Heart right ventricle (tissue), 16 donors: ENCODE data around the gene VKORC1L1. TPM values are rescaled to one million over a fixed set of nuclear protein-coding genes. Genes with fewer than 3 reads are reported as not detected.

ENCODE experiments used
- ATAC-seq, 8 donors: fragments of 200-7000 bp; cut with Tn5 transposase; one replicate each; pipeline ENCODE4 v1.9.1; 2020; ENCODE audit warnings: mild to moderate bottlenecking in 8 of 8, moderate library complexity in 8 of 8, moderate number of reproducible peaks in 1 of 8
- DNase-seq, 2 donors: peaks; one replicate each; pipeline ENCODE4 v3.0.0-alpha.2; 2020
- H3K27ac ChIP-seq, 10 donors: fragments of 200-600 bp; sonication (generic) in 2 of 10; one replicate each; pipeline versions ENCODE4 v1.5.0 to v1.8.0; 2020 to 2022; ENCODE audit warnings: mild to moderate bottlenecking in 3 of 10
- H3K27me3 ChIP-seq, 7 donors: fragments of 200-600 bp; one replicate each; pipeline ENCODE4 v1.8.0; 2021 to 2022; ENCODE audit warnings: mild to moderate bottlenecking in 2 of 7
- H3K36me3 ChIP-seq, 9 donors: fragments of 200-600 bp; sonication (generic) in 1 of 9; one replicate each; pipeline versions ENCODE4 v1.5.0 to v1.8.0; 2020 to 2022; ENCODE audit warnings: mild to moderate bottlenecking in 2 of 9
- H3K4me1 ChIP-seq, 9 donors: fragments of 200-600 bp; sonication (generic) in 1 of 9; one replicate each; pipeline versions ENCODE4 v1.5.0 to v1.8.0; 2020 to 2022; ENCODE audit warnings: mild to moderate bottlenecking in 4 of 9
- H3K4me3 ChIP-seq, 10 donors: fragments of 200-600 bp; sonication (generic) in 2 of 10; one replicate each; pipeline versions ENCODE4 v1.5.0 to v1.8.0; 2020 to 2022; ENCODE audit warnings: mild to moderate bottlenecking in 7 of 10, moderate library complexity in 2 of 10
- H3K9me3 ChIP-seq, 11 donors: fragments of 200-600 bp in 10 of 11; sonication (generic) in 2 of 11; one replicate each; pipeline versions ENCODE4 v1.5.0 to v1.8.0; 2013 to 2022; ENCODE audit warnings: mild to moderate bottlenecking in 2 of 11, control low read depth in 1 of 11, moderate library complexity in 1 of 11
- CTCF ChIP-seq, 9 donors: fragments of 200-600 bp; sonication (generic) in 2 of 9; IDR thresholded peaks; one replicate each; pipeline versions ENCODE4 v1.5.0 to v1.8.0; 2021 to 2022; ENCODE audit warnings: antibody characterized with exemption in 9 of 9, mild to moderate bottlenecking in 5 of 9, moderate library complexity in 1 of 9
- WGBS, 2 donors: extraction: QIAGEN DNeasy Blood & Tissue Kit; methylation state at CpG; one replicate each; pipeline ENCODE4 v1.1.7; 2013; ENCODE audit warnings: inconsistent platforms in 1 of 2; 5-methylcytosine and 5-hydroxymethylcytosine counted together
- intact Hi-C, 10 donors: fragments of 100-400 bp; cut with DNase I; formaldehyde crosslinking; loops; one replicate each; pipeline versions ENCODE4 v1.11.1 to v1.14.2; 2022
- polyA plus RNA-seq, 2 donors: library from polyadenylated mRNA; stranded (reverse); fragments of 200-250 nt; gene quantifications; one replicate each; pipeline ENCODE4 v1.2.3, GENCODE V29; 2013
- total RNA-seq, 10 donors: library from RNA; stranded (reverse); fragmentation: NEBNext Ultra II Directional in 3 of 10; extraction: Animal tissue kit (Norgen Biotek cat#: 25700) in 3 of 10; gene quantifications; one replicate each; pipeline versions ENCODE4 v1.2.1 to v1.2.4, GENCODE V29; 2021 to 2023
- donor health status: Arrhythmogenic right ventricular cardiomyopathy.
- donor health status: ischemic (EF 13 %, LVEDD 7.1; RV severe dilation, severe dysfunction).
- donor health status: healthy with polysubstance abuse.
- donor health status: DM: no; HTN: yes; CAD: no.
- donor health status: DM: no; HTN: no; CAD: no.
- donor health status: ischemic (EF 25% LVEDD 6.9; RV normal size, moderate dysfunction).
- donor health status: ischemic (EF 25% LVEDD 5.7; RV mildly dilated, moderate dysfunction).
- donor health status: healthy.
- donor health status: DM: yes; HTN: yes; CAD: no.
- donor health status: Ischemic cardiomyopathy.
- donor health status: ischemic (EF 35%, LVEDD 5.7; RV mildly dilated, moderate dysfunction).
- donor health status: nonischemic (EF 11% LVEDD 7.7; RV severe dilation, severe dysfunction).
- donor health status: DM: yes; HTN: yes; CAD: no.
- donor health status: PGD.
- donor health status: ischemic (EF 29% LVEDD 5.4; RV normal size, mild dysfunction).
- donor health status: nonischemic (EF 23%, LVEDD 6.1; RV moderate dilation, normal function).

VKORC1L1 gene
- total and polyA plus RNA-seq, 12 donors, result 4.4 to 23.8 (median 17.0) TPM

GRCh38 chr7:65902306-65902705 lies 29.4 kb downstream of the VKORC1L1 start:
- ATAC-seq (no peak), DNase-seq (no peak)
- Histone ChIP-seq H3K9me3 (peaks cover 0 to 20% (median 3%) of the 10 kb centered on the region in 11 donors), H3K27ac (no peak overlapping the region), H3K4me3 (no peak overlapping the region), H3K36me3 (peaks cover 0 to 3% (median 0%) of the 10 kb centered on the region in 9 donors), H3K27me3 (no peaks in the 10 kb centered on the region), H3K4me1 (peaks cover 0 to 8% (median 0%) of the 10 kb centered on the region in 9 donors)
- intact Hi-C loops, result no loop called here
- no peak for TF ChIP-seq CTCF (IDR thresholded peaks at IDR 0.05)

- 94 to 95% methylated on average over 6 of the region's 6 CpGs for WGBS, 2 donors
- DNase-seq, result no peak
- Histone ChIP-seq H3K4me1 (peaks cover 0 to 11% (median 0%) of the 10 kb centered on the region in 9 donors), H3K36me3 (no peaks in the 10 kb centered on the region), H3K27me3 (no peaks in the 10 kb centered on the region), H3K9me3 (peaks cover 0 to 12% (median 0%) of the 10 kb centered on the region in 11 donors), H3K4me3 (no peak overlapping the region), H3K27ac (no peak overlapping the region)
- intact Hi-C loops, result no loop called here
- no peak for ATAC-seq
- no peak for TF ChIP-seq CTCF (IDR thresholded peaks at IDR 0.05)
These were observed 34.8 kb downstream of the VKORC1L1 start for GRCh38 chr7:65907501-65908198.

GRCh38 chr7:65910237-65910636 lies 37.4 kb downstream of the VKORC1L1 start:
- 23 to 29% methylated on average over 2 of the region's 2 CpGs for WGBS, 2 donors
- H3K36me3 ChIP-seq, result no peaks in the 10 kb centered on the region
- H3K4me1 ChIP-seq, result peaks cover 0 to 11% (median 0%) of the 10 kb centered on the region in 9 donors
- H3K4me3 ChIP-seq, result no peak overlapping the region
- no peaks in the 10 kb centered on the region for H3K27me3 ChIP-seq
- no peak for ATAC-seq
- no peak for TF ChIP-seq CTCF (IDR thresholded peaks at IDR 0.05)
- DNase-seq, result no peak
- H3K27ac ChIP-seq, result no peak overlapping the region
- H3K9me3 ChIP-seq, result no peaks in the 10 kb centered on the region
- intact Hi-C loops, result no loop called here

GRCh38 chr7:65912237-65912636 lies 39.4 kb downstream of the VKORC1L1 start:
- intact Hi-C loops, result no loop called here
- Histone ChIP-seq H3K4me3 (no peak overlapping the region), H3K27ac (no peak overlapping the region), H3K27me3 (no peaks in the 10 kb centered on the region), H3K4me1 (peaks cover 0 to 11% (median 0%) of the 10 kb centered on the region in 9 donors), H3K36me3 (no peaks in the 10 kb centered on the region), H3K9me3 (no peaks in the 10 kb centered on the region)
- ATAC-seq, result no peak
- no peak for DNase-seq
- TF ChIP-seq CTCF (IDR thresholded peaks at IDR 0.05), result no peak
- WGBS, 2 donors, result 83 to 86% methylated on average over 7 of the region's 7 CpGs
